HepG2 (cell line): Measurements from ENCODE around the gene NDUFB11. TPM values are rescaled to one million over a fixed set of nuclear protein-coding genes. Genes with fewer than 3 reads are reported as not detected.

Experiments
- ATF7-NPFF ChIP-seq: sonication (generic); formaldehyde crosslinking; IDR thresholded peaks from 2 replicates; pipeline ENCODE4 v1.8.1; 2023; ENCODE audit warnings: mild to moderate bottlenecking, low read depth, missing genetic modification reagents, moderate library complexity
- FOXA3 ChIP-seq: IDR thresholded peaks from 2 replicates; pipeline ENCODE4 v1.6.1; 2016; ENCODE audit warnings: missing genetic modification reagents, missing compliant biosample characterization
- HNRNPK ChIP-seq: fragments of 200-400 bp; formaldehyde crosslinking; IDR thresholded peaks from 2 replicates; pipeline ENCODE4 v1.6.1; 2018; ENCODE audit warnings: low read length, low read depth, moderate library complexity, mild to moderate bottlenecking; ENCODE audit not compliant: poor library complexity, severe bottlenecking
- KAT8 ChIP-seq: IDR thresholded peaks from 2 replicates; pipeline ENCODE4 v1.6.1; 2016; ENCODE audit warnings: missing genetic modification reagents, missing compliant biosample characterization
- MED1 ChIP-seq: sonication (generic); formaldehyde crosslinking; IDR thresholded peaks from 2 replicates; pipeline ENCODE4 v1.4.0; 2020; ENCODE audit warnings: missing genetic modification reagents
- NFYC ChIP-seq: IDR thresholded peaks from 2 replicates; pipeline ENCODE4 v1.6.1; 2016; ENCODE audit warnings: missing genetic modification reagents, missing compliant biosample characterization
- PHF20 ChIP-seq: sonication (generic); formaldehyde crosslinking; IDR thresholded peaks from 2 replicates; pipeline ENCODE4 v1.5.0; 2020; ENCODE audit warnings: mild to moderate bottlenecking, missing genetic modification reagents
- RARG ChIP-seq: sonication (generic); formaldehyde crosslinking; IDR thresholded peaks from 2 replicates; pipeline ENCODE4 v1.4.0; 2020; ENCODE audit warnings: low read depth, mild to moderate bottlenecking, missing genetic modification reagents
- SALL1 ChIP-seq: sonication (generic); formaldehyde crosslinking; IDR thresholded peaks from 2 replicates; pipeline ENCODE4 v1.8.0; 2022; ENCODE audit warnings: mild to moderate bottlenecking, missing genetic modification reagents
- SMYD3 ChIP-seq: sonication (generic); formaldehyde crosslinking; IDR thresholded peaks from 2 replicates; pipeline ENCODE4 v1.8.1; 2023; ENCODE audit warnings: mild to moderate bottlenecking, missing genetic modification reagents
- ZBTB3 ChIP-seq: sonication (generic); formaldehyde crosslinking; IDR thresholded peaks from 2 replicates; pipeline ENCODE4 v1.4.0; 2020; ENCODE audit warnings: low read depth, mild to moderate bottlenecking, moderate library complexity, missing genetic modification reagents, borderline replicate concordance
- ZNF329 ChIP-seq: sonication (generic); formaldehyde crosslinking; IDR thresholded peaks from 2 replicates; pipeline ENCODE4 v1.9.0; 2021; ENCODE audit warnings: low read depth, mild to moderate bottlenecking, missing genetic modification reagents
- ZNF354B ChIP-seq: sonication (generic); formaldehyde crosslinking; IDR thresholded peaks from 2 replicates; pipeline ENCODE4 v1.8.0; 2022; ENCODE audit warnings: mild to moderate bottlenecking, missing genetic modification reagents
- ZNF451 ChIP-seq: sonication (generic); formaldehyde crosslinking; IDR thresholded peaks from 2 replicates; pipeline ENCODE4 v1.5.0; 2020; ENCODE audit warnings: mild to moderate bottlenecking, missing genetic modification reagents
- ZNF564 ChIP-seq: sonication (generic); formaldehyde crosslinking; IDR thresholded peaks from 2 replicates; pipeline ENCODE4 v1.8.1; 2023; ENCODE audit warnings: mild to moderate bottlenecking, missing genetic modification reagents
- ZNF775 ChIP-seq: sonication (generic); formaldehyde crosslinking; IDR thresholded peaks from 2 replicates; pipeline ENCODE4 v1.4.0; 2020; ENCODE audit warnings: missing genetic modification reagents, mild to moderate bottlenecking, moderate library complexity, borderline replicate concordance
- polyA plus RNA-seq, 8 experiments: library from polyadenylated mRNA; depleted of rRNA in 3 of 8; stranded (reverse) in 7 of 8; unstranded in 1 of 8; fragments of >200 nt; fragmentation: Illumina TruSeq in 4 of 8; extraction: Trizol in 4 of 8; gene quantifications; 2 replicates each; pipeline versions ENCODE4 v1.2.1 to v1.2.3, GENCODE V29; 2011 to 2016; ENCODE audit warnings: low read depth in 4 of 8, missing spikeins in 1 of 8, mixed read lengths in 1 of 8; ENCODE audit not compliant: insufficient read depth in 1 of 8
- total RNA-seq, 5 experiments: library from RNA; depleted of rRNA; stranded (reverse); fragments of >200 nt; fragmentation: Illumina TruSeq; extraction: Trizol; gene quantifications; 2 replicates each; pipeline ENCODE4 v1.2.3, GENCODE V29; 2016; ENCODE audit warnings: low read depth in 1 of 5
- TF ChIP-seq, protein P1 (sequence below): sonication (generic); formaldehyde crosslinking; IDR thresholded peaks from 2 replicates; pipeline ENCODE4 v1.5.0; 2020; ENCODE audit warnings: missing genetic modification reagents, mild to moderate bottlenecking, borderline replicate concordance
- TF ChIP-seq, protein P2 (sequence below): sonication (generic); formaldehyde crosslinking; IDR thresholded peaks from 2 replicates; pipeline ENCODE4 v1.5.0; 2020; ENCODE audit warnings: mild to moderate bottlenecking, missing genetic modification reagents
- TF ChIP-seq, protein P3 (sequence below): sonication (generic); formaldehyde crosslinking; IDR thresholded peaks from 2 replicates; pipeline ENCODE4 v1.5.1; 2020; ENCODE audit warnings: mild to moderate bottlenecking, missing genetic modification reagents, moderate library complexity

Gene NDUFB11
- total and polyA plus RNA-seq, 2 of the 13 experiments (the other 11 are each of a cell fraction or from before 2014, with no cell fraction given), result 46.6 to 100 TPM

DNA sequence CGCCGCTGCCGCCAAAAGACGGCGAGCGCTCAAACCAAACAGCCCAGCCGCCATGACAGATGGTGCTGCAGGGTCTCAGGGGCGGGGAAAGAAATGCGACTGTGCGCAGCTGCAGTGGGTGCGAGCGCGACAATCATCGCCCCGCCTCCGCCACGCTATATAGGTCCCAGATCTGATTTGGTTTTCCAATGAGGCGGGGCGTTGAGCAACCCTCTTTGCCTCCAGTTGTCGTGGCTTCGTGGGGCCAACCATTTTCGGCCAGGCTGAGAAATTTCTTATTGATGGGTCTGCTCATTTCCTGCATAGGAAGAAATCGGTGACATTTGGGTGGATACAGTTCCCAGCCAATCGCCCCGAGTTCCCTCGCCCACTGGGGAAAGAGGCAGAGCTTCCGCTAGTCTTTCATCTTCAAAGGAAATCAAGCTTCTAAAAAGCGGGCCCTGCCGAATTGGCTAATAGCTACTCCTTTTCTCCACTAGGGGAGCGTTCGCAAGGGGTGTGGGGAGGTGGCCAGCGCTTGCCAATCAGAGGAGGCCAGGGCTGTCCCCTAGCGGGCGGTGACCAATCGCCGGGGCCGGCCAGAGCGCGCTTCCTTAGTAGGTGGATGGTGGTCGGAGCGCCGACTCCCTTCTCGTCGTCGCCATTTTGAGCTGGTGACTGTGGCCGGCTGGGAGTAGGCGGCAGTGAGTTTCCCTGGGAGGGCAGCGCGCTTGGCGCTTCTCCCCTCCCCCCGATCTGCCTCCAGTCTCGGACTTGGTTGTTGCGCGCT is at the start of gene NDUFB11, which contains the start of gene RBM10 (continued):
- TF ChIP-seq ATF7-NPFF (CRISPR knock-in tag) (0 out of 2 replicates have a peak, but pooled peaks have one; percentile 44), ZNF329 (CRISPR knock-in tag) (0 out of 2 replicates have a peak, but pooled peaks have one; percentile 42), ZNF354B (CRISPR knock-in tag) (no peak), PHF20 (CRISPR knock-in tag) (peak; percentile 24; the same call in 1 of the 2 replicates), KAT8 (peak; percentile 13; the same call in 1 of the 2 replicates), SALL1 (CRISPR knock-in tag) (peak; percentile 52), RARG (no peak), ZNF775 (CRISPR knock-in tag) (no peak), ZNF564 (no peak), ZNF451 (CRISPR knock-in tag) (no peak), MED1 (CRISPR knock-in tag) (no peak), FOXA3 (CRISPR knock-in tag) (0 out of 2 replicates have a peak, but pooled peaks have one; percentile 18), NFYC (CRISPR knock-in tag) (peak; percentile 79), ZBTB3 (CRISPR knock-in tag) (no peak), HNRNPK (no peak), SMYD3 (no peak)
- TF ChIP-seq, protein P1, sequence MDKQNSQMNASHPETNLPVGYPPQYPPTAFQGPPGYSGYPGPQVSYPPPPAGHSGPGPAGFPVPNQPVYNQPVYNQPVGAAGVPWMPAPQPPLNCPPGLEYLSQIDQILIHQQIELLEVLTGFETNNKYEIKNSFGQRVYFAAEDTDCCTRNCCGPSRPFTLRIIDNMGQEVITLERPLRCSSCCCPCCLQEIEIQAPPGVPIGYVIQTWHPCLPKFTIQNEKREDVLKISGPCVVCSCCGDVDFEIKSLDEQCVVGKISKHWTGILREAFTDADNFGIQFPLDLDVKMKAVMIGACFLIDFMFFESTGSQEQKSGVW (CRISPR knock-in tag), result no peak
- TF ChIP-seq, protein P2, sequence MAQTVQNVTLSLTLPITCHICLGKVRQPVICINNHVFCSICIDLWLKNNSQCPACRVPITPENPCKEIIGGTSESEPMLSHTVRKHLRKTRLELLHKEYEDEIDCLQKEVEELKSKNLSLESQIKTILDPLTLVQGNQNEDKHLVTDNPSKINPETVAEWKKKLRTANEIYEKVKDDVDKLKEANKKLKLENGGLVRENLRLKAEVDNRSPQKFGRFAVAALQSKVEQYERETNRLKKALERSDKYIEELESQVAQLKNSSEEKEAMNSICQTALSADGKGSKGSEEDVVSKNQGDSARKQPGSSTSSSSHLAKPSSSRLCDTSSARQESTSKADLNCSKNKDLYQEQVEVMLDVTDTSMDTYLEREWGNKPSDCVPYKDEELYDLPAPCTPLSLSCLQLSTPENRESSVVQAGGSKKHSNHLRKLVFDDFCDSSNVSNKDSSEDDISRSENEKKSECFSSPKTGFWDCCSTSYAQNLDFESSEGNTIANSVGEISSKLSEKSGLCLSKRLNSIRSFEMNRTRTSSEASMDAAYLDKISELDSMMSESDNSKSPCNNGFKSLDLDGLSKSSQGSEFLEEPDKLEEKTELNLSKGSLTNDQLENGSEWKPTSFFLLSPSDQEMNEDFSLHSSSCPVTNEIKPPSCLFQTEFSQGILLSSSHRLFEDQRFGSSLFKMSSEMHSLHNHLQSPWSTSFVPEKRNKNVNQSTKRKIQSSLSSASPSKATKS (CRISPR knock-in tag), result no peak
- TF ChIP-seq, protein P3, sequence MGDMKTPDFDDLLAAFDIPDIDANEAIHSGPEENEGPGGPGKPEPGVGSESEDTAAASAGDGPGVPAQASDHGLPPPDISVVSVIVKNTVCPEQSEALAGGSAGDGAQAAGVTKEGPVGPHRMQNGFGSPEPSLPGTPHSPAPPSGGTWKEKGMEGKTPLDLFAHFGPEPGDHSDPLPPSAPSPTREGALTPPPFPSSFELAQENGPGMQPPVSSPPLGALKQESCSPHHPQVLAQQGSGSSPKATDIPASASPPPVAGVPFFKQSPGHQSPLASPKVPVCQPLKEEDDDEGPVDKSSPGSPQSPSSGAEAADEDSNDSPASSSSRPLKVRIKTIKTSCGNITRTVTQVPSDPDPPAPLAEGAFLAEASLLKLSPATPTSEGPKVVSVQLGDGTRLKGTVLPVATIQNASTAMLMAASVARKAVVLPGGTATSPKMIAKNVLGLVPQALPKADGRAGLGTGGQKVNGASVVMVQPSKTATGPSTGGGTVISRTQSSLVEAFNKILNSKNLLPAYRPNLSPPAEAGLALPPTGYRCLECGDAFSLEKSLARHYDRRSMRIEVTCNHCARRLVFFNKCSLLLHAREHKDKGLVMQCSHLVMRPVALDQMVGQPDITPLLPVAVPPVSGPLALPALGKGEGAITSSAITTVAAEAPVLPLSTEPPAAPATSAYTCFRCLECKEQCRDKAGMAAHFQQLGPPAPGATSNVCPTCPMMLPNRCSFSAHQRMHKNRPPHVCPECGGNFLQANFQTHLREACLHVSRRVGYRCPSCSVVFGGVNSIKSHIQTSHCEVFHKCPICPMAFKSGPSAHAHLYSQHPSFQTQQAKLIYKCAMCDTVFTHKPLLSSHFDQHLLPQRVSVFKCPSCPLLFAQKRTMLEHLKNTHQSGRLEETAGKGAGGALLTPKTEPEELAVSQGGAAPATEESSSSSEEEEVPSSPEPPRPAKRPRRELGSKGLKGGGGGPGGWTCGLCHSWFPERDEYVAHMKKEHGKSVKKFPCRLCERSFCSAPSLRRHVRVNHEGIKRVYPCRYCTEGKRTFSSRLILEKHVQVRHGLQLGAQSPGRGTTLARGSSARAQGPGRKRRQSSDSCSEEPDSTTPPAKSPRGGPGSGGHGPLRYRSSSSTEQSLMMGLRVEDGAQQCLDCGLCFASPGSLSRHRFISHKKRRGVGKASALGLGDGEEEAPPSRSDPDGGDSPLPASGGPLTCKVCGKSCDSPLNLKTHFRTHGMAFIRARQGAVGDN, result peak; percentile 75
